HG03095 (cell line): ENCODE measurements around the gene LGR5.
"Not testable (repeated sequence)": the region's sequence is repeated elsewhere in the genome, so short reads cannot be mapped to it uniquely, and the experiment has no call there.

ENCODE experiments used
- ATAC-seq: cut with Tn5 transposase; IDR thresholded peaks from one replicate; pipeline ENCODE4 v1.9.1; 2021; ENCODE audit warnings: moderate library complexity; ENCODE audit not compliant: unreplicated experiment

LGR5 gene

GRCh38 chr12:71546322-71546861 is 106.8 kb downstream of the LGR5 start:
- ATAC-seq: no peak

DNA sequence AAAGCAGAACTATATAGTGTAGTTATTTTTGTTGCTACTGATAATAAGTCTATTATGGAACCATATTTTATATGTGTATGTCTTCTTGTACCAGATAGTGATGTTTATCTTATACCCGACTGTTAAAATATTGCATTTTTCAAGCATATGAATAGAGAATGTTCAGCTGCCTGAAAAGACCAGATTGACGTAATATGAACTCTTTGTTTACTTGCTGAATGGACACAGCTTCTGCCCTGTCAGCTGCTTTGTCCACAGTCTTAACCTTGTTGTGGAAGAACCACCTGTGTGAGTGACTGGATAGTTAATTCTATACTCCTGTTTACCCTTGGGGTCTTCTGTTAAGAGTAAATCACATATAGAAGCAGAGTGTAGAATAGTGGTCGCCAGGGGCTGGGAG is 109.3 kb downstream of the LGR5 start:
- no peak for ATAC-seq

DNA sequence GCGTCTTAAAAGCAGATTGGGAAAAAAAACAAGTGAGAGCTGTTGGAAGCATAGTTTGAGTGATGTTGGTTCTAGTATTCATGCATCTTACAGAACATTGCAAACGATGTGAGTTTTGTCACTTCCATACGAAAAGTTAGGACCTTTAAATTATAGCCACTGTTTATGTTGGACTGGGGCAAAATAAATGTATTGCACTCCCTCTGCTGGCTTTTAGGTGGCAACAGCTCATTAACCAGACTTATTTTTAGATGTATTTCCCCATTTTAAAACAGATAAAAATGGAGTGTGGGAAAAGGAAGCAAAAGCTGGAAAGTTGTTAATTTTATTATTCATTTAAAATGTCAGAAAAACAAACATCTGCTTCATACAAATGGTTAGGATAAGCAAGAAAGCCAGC is 111.9 kb downstream of the LGR5 start:
- ATAC-seq: no peak

DNA sequence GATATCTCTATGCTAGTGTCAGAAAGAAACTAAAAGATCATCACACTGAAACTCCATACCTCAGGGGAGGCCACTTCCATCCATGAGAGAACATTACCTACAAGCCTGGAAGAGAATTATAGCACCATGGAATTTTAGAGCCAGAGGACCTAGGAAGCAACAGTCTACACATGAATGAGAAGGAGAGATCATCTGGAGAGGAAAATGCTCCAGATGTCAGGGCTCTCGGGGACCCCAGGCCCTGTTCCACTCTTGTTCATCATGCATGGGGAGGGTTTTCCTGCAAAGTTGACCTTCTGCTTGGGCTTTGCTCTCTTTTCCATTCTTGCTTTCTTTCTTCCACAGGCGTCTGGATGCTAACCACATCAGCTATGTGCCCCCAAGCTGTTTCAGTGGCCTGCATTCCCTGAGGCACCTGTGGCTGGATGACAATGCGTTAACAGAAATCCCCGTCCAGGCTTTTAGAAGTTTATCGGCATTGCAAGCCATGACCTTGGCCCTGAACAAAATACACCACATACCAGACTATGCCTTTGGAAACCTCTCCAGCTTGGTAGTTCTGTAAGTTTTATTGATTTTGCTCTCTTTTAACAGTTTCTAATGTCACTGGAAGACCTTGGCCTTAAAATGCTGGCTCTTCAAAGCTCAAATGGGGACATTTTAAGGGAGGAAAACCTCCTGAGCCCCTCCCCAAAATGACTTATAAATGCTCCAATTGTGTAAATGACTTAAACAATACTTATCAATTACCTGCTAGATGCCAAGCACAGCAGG is 113.3 kb downstream of the LGR5 start:
- no peak for ATAC-seq

DNA sequence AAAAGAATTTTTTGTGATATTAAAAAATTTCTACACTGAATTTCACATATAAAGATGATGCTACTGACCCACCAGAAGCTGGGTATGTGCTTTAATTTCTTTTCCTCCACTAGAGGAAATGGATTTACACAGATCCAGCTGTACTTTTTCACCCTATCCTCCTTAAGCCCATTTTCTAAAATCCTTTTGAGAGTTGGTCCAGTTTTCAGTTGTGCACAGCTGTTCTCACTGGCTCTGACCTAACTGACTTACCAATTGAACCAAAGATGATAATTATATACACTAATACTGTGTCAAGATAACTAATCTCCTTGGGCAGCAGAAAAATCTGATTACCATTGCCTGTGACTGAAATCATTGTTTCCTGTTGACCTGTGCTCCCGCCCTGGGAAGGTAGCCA is 115.6 kb downstream of the LGR5 start:
- ATAC-seq: no peak

DNA sequence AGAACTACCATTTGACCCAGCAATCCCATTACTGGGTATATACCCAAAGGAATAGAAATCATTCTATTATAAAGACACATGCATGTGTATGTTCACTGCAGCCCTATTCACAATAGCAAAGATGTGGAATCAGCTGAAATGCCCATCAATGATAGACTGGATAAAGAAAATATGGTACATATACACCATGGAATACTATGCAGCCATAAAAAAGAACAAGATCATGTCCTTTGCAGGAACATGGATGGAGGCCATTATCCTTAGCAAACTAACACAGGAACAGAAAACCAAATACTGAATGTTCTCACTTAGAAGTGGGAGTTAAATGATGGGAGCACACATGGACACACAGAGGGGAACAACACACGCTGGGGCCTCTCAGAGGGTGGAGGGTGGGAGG is 116.2 kb downstream of the LGR5 start:
- ATAC-seq: not testable (repeated sequence)

DNA sequence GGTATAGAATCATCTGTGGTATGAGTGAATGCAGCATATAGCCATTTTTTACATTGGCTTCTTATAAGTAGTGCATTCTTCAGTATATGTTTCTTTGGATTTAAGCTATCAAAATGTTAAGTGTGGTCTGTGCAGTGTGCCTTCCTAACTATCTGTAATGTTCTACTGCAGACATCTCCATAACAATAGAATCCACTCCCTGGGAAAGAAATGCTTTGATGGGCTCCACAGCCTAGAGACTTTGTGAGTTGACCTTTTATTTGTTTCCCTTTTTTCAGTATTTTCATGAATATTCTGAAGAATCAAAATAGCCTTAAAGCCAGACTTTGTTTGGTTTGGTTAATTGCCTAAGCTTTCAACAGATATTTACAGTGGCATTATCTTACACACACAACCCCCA is 116.8 kb downstream of the LGR5 start:
- no peak for ATAC-seq

DNA sequence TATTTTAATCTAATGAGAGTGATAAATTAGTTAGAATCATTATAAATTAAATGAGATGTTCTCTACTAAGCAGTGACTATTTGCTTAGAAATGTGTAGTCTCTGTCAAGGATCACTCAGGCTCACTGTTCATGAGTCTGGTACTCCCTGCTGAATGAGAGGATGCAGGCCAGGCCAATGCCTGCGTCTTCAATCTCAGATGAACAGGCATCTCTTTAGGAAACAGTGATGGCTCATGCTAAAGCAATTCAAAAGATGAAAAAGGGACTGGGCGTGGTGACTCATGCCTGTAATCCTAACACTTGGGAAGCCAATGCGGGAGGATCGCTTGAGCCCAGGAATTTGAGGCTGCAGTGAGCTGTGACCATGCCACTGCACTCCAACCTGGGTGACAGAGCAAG is 117.3 kb downstream of the LGR5 start:
- no peak for ATAC-seq

DNA sequence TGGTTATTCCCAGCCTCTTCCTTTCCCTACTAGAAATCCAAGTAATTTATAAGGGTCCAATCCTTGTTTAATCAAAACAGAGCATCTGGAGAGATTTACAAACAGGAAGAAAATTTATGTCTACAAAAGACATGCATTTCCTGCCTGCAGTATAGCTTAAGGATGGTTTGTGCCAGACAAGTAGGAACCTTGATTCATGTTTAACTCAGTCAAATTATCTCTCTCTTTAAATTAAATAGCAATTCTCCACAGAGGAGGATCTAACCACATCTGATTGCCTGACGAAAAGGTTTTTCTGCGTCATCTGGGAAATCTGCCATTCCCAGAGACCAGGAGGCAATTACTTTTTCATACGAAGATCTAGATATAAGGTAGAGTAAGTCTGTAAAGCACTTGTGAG is 118.8 kb downstream of the LGR5 start:
- ATAC-seq: no peak

DNA sequence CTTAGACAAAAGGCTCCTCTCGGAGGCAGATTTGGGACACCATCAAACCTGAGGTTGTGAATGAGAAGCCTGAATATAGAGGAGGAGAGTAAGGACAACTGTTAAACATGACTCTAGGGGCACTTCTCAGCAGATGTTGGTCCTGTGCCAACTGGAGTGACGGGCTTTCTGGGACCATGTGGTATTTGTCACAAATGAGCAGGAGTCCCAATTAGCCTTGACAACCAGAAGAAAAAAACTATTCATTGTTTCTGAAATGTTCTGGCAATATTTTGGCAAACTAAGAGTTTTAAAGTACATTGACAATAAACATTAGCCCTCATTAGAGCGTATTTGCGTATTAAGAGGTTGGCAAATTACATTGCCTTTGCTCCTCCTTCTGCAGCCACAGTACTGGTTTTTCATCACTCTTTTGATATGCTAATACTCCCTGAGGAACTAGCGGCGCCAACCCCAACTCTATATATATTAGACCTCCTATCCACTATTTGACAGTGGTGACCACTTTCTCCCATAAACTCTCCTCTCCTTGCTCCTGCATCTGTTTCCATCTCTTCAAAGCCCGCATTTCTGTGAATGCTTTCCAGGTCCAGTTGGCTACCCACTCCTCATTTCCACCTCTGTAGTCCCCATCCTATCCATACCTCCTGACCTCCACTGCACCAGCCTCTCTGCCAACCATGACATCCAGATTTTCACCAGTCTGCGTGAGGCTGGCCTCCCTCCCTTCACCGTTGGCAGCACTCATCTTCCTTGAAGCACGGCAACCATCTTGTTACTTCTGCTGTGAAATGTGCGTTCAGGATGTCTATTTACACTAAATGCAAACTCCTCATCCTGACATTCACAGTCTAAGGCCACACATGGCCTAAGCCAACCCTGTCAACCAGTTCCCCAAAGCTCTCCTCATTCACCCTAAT is 123.3 kb downstream of the LGR5 start:
- ATAC-seq: no peak

GRCh38 chr12:71565535-71565934 is 125.9 kb downstream of the LGR5 start:
- ATAC-seq: no peak

DNA sequence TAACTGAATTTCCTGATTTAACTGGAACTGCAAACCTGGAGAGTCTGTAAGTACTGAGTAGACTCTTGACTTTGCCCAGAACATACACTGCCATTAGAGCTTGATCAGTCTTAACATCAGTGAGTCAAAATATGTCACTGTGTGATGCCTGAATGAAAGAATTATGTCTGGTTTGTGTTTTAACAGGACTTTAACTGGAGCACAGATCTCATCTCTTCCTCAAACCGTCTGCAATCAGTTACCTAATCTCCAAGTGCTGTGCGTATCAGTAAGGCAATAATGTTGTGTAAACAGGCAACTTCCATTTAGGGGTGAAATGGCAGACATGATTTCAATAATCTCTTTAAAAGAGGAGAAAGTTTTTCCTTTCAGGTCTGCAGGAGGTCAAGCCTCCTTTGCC is 127.1 kb downstream of the LGR5 start:
- ATAC-seq: no peak

- ATAC-seq: no peak
Observed at GRCh38 chr12:71567537-71567936, 127.9 kb downstream of the LGR5 start.

- not testable (repeated sequence) for ATAC-seq
Observed at GRCh38 chr12:71569885-71570284, 130.3 kb downstream of the LGR5 start.

- ATAC-seq: no peak
Observed at GRCh38 chr12:71576496-71576895, 136.9 kb downstream of the LGR5 start.

- no peak for ATAC-seq
Observed at GRCh38 chr12:71578694-71579258, 139.2 kb downstream of the LGR5 start.

DNA sequence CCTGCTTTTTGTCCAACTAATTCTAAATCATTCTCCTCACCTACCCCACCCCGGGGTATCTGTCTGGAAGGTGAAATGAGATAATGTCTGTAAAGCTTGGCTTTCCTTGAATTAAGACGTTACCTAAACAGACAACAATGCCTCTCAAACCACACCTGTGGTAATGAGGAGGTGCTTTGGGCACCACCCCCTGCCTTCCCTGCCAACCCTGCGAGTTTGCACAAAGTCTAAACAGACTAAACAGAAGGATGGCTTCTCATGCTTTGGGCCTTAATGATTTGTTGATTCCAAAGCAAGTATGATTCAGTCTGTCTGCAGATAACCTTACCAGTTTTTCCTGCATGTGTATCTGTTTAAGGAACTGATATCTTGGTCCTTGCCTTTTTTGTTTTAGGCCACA is 141.6 kb downstream of the LGR5 start:
- ATAC-seq: no peak

DNA sequence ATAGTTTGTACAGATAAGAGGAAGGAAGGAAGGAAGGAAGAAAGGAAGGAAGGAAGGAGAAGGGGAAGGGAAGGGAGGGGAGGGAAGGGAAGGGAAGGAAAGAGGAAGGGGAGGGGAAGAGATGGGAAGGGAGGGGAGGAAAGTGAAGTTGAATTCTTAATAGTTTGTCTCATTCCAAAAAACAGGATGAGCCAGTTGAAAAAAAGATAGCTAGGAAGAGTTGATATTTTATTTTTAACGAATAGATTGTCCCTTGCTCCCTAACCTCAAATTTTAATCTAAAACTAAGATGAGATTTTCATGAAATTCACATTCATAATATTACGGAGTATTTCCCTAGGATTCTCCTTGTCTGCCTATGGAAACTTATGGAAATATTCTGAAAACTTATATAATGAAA is 143.3 kb downstream of the LGR5 start:
- ATAC-seq: no peak

- ATAC-seq: no peak
Observed at GRCh38 chr12:71584356-71584755, 144.8 kb downstream of the LGR5 start.

- no peak for ATAC-seq
Observed at GRCh38 chr12:71585218-71585617, 145.6 kb downstream of the LGR5 start.

DNA sequence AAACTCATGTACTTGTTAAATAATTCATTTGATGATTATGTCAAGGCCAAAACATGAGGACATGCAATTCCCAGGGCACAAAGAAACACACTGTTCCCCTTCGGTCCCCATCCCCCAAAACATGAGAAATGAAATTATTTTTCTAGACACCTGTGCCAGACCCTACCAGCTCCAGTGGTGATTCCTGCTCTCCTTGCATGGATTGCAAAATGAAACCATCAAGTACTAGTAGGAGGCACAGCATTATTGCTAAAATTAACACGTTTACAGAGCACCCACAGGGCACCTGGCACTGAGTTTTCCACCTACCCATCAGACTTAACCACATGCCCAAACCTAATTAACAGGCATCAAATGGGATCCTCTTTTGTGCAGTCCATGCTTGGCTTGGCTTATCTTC is 147.4 kb downstream of the LGR5 start:
- no peak for ATAC-seq

GRCh38 chr12:71589478-71589881 is 149.9 kb downstream of the LGR5 start:
- ATAC-seq: no peak
